Effector memory CD8-positive, alpha-beta T cell (primary cell): ENCODE data around the gene MFSD1.
"Not testable (repeated sequence)": the region's sequence is repeated elsewhere in the genome, so short reads cannot be mapped to it uniquely, and the experiment has no call there.

Source experiments
- ATAC-seq: fragments of 150-1000 bp; cut with Tn5 transposase; replicated peaks from 2 replicates; pipeline ENCODE4 v1.10.0; 2021; ENCODE audit warnings: mild to moderate bottlenecking, moderate library complexity
- DNase-seq, 3 experiments: peaks; one replicate each; pipeline ENCODE4 v3.0.0; 2021
- H3K27ac Mint-ChIP-seq, 2 donors: one replicate each; pipeline ENCODE4 v1.8.0; 2022; ENCODE audit warnings: mild to moderate bottlenecking in 2 of 2, mixed read lengths in 2 of 2, moderate library complexity in 2 of 2
- H3K27me3 Mint-ChIP-seq, 2 donors: one replicate each; pipeline ENCODE4 v1.8.0; 2022; ENCODE audit warnings: mixed read lengths in 2 of 2
- H3K36me3 Mint-ChIP-seq: one replicate; pipeline ENCODE4 v1.8.0; 2022; ENCODE audit warnings: mild to moderate bottlenecking, moderate library complexity, mixed read lengths; ENCODE audit not compliant: insufficient read depth
- H3K4me1 Mint-ChIP-seq, 2 donors: one replicate each; pipeline ENCODE4 v1.8.0; 2022; ENCODE audit warnings: low read depth in 2 of 2, mixed read lengths in 2 of 2
- H3K4me3 Mint-ChIP-seq, 2 donors: one replicate each; pipeline ENCODE4 v1.8.0; 2022; ENCODE audit warnings: mild to moderate bottlenecking in 2 of 2, mixed read lengths in 2 of 2, moderate library complexity in 2 of 2
- H3K9me3 Mint-ChIP-seq, 2 donors: one replicate each; pipeline ENCODE4 v1.8.0; 2022; ENCODE audit warnings: mixed read lengths in 2 of 2

The MFSD1 gene

GRCh38 chr3:158782283-158782989 is 19.4 kb upstream of the MFSD1 start:
- H3K27me3 Mint-ChIP-seq = no peaks in the 10 kb centered on the region

GRCh38 chr3:158783051-158783450 is 18.8 kb upstream of the MFSD1 start:
- ATAC-seq (no peak), DNase-seq (no peak)
- Mint-ChIP-seq H3K27me3 (no peaks in the 10 kb centered on the region), H3K4me1 (no peaks in the 10 kb centered on the region), H3K4me3 (no peak overlapping the region), H3K27ac (no peak overlapping the region), H3K9me3 (no peaks in the 10 kb centered on the region), H3K36me3 (no peaks in the 10 kb centered on the region)

More at GRCh38 chr3:158782283-158782989, 19.4 kb upstream of the MFSD1 start:
- Mint-ChIP-seq H3K27ac (no peak overlapping the region), H3K4me1 (no peaks in the 10 kb centered on the region), H3K36me3 (no peaks in the 10 kb centered on the region), H3K4me3 (no peak overlapping the region), H3K9me3 (no peaks in the 10 kb centered on the region)
- no peak for ATAC-seq
- DNase-seq = no peak

GRCh38 chr3:158785972-158786371 is 15.9 kb upstream of the MFSD1 start:
- ATAC-seq (no peak), DNase-seq (no peak)
- no peak overlapping the region for H3K27ac Mint-ChIP-seq
- H3K9me3 Mint-ChIP-seq = no peaks in the 10 kb centered on the region
- H3K36me3 Mint-ChIP-seq = no peaks in the 10 kb centered on the region
- H3K4me1 Mint-ChIP-seq = no peaks in the 10 kb centered on the region
- no peak overlapping the region for H3K4me3 Mint-ChIP-seq
- H3K27me3 Mint-ChIP-seq = no peaks in the 10 kb centered on the region

- H3K36me3 Mint-ChIP-seq = no peaks in the 10 kb centered on the region
- H3K4me3 Mint-ChIP-seq = no peak overlapping the region
- no peak overlapping the region for H3K27ac Mint-ChIP-seq
- ATAC-seq = no peak
- no peak for DNase-seq
- no peaks in the 10 kb centered on the region for H3K27me3 Mint-ChIP-seq
- H3K9me3 Mint-ChIP-seq = no peaks in the 10 kb centered on the region
- H3K4me1 Mint-ChIP-seq = peaks cover 2 to 4% of the 10 kb centered on the region in 2 donors
Observed at GRCh38 chr3:158788446-158788845, 13.4 kb upstream of the MFSD1 start.

- Mint-ChIP-seq H3K4me1 (peaks cover 2 to 4% of the 10 kb centered on the region in 2 donors), H3K9me3 (no peaks in the 10 kb centered on the region), H3K36me3 (no peaks in the 10 kb centered on the region), H3K4me3 (no peak overlapping the region), H3K27me3 (no peaks in the 10 kb centered on the region), H3K27ac (no peak overlapping the region)
- no peak for DNase-seq
- no peak for ATAC-seq
Observed at GRCh38 chr3:158789592-158789991, 12.3 kb upstream of the MFSD1 start.

GRCh38 chr3:158790901-158791589 is 10.8 kb upstream of the MFSD1 start:
- ATAC-seq (peak; percentile 70), DNase-seq (peak; percentile 8 to 19 (median 16))
- H3K4me1 Mint-ChIP-seq = peaks cover 2 to 4% of the 10 kb centered on the region in 2 donors
- H3K9me3 Mint-ChIP-seq = no peaks in the 10 kb centered on the region
- H3K36me3 Mint-ChIP-seq = no peaks in the 10 kb centered on the region
- peak overlapping the region; percentile 53 to 56 for H3K4me3 Mint-ChIP-seq
- H3K27ac Mint-ChIP-seq = peak overlapping the region in 1 of 2 donors; percentile 41
- H3K27me3 Mint-ChIP-seq = no peaks in the 10 kb centered on the region

- H3K27me3 Mint-ChIP-seq, DNase-seq, H3K4me3 Mint-ChIP-seq, ATAC-seq, H3K9me3 Mint-ChIP-seq, H3K36me3 Mint-ChIP-seq, H3K4me1 Mint-ChIP-seq: not testable (repeated sequence)
- H3K27ac Mint-ChIP-seq = peak overlapping the region in 1 of 2 donors; percentile 41
Observed at GRCh38 chr3:158791590-158791920, 10.3 kb upstream of the MFSD1 start.

- H3K9me3 Mint-ChIP-seq = no peaks in the 10 kb centered on the region
- no peak overlapping the region for H3K4me3 Mint-ChIP-seq
- DNase-seq = no peak
- no peak for ATAC-seq
- H3K4me1 Mint-ChIP-seq = peaks cover 2 to 4% of the 10 kb centered on the region in 2 donors
- H3K27me3 Mint-ChIP-seq = no peaks in the 10 kb centered on the region
- H3K36me3 Mint-ChIP-seq = no peaks in the 10 kb centered on the region
- H3K27ac Mint-ChIP-seq = no peak overlapping the region
Observed at GRCh38 chr3:158792709-158793108, 9.1 kb upstream of the MFSD1 start.

GRCh38 chr3:158794206-158794605 is 7.6 kb upstream of the MFSD1 start:
- no peak for ATAC-seq
- peaks cover 2 to 4% of the 10 kb centered on the region in 2 donors for H3K4me1 Mint-ChIP-seq
- no peak overlapping the region for H3K4me3 Mint-ChIP-seq
- H3K27ac Mint-ChIP-seq = no peak overlapping the region
- DNase-seq = no peak
- H3K27me3 Mint-ChIP-seq = no peaks in the 10 kb centered on the region
- no peaks in the 10 kb centered on the region for H3K9me3 Mint-ChIP-seq
- H3K36me3 Mint-ChIP-seq = no peaks in the 10 kb centered on the region

GRCh38 chr3:158794936-158795518 is 6.8 kb upstream of the MFSD1 start:
- Mint-ChIP-seq H3K4me1 (peaks cover 2 to 4% of the 10 kb centered on the region in 2 donors), H3K36me3 (no peaks in the 10 kb centered on the region), H3K4me3 (no peak overlapping the region), H3K9me3 (no peaks in the 10 kb centered on the region), H3K27me3 (no peaks in the 10 kb centered on the region), H3K27ac (no peak overlapping the region)
- ATAC-seq (peak; percentile 46), DNase-seq (no peak)

- Mint-ChIP-seq H3K27me3 (no peaks in the 10 kb centered on the region), H3K4me1 (peaks cover 15 to 27% of the 10 kb centered on the region in 2 donors), H3K27ac (peak overlapping the region; percentile 90 to 94), H3K36me3 (peaks cover 21% of the 10 kb centered on the region), H3K9me3 (no peaks in the 10 kb centered on the region), H3K4me3 (peak overlapping the region; percentile 84)
- DNase-seq (peak in 1 of 3 experiments; percentile 5), ATAC-seq (no peak)
Observed at GRCh38 chr3:158801201-158801600, 653 bp upstream of the MFSD1 start.

- Mint-ChIP-seq H3K27ac (peak overlapping the region; percentile 90 to 94), H3K36me3 (peaks cover 28% of the 10 kb centered on the region), H3K27me3 (no peaks in the 10 kb centered on the region), H3K4me3 (peak overlapping the region; percentile 84), H3K4me1 (peaks cover 15 to 31% of the 10 kb centered on the region in 2 donors), H3K9me3 (no peaks in the 10 kb centered on the region)
- DNase-seq (peak in 2 of 3 experiments; percentile 5 to 9), ATAC-seq (peak; percentile 9)
Observed at GRCh38 chr3:158802409-158803268, 785 bp downstream of the MFSD1 start.

- no peak overlapping the region for H3K4me3 Mint-ChIP-seq
- H3K4me1 Mint-ChIP-seq = peaks cover 18 to 38% of the 10 kb centered on the region in 2 donors
- H3K27me3 Mint-ChIP-seq = no peaks in the 10 kb centered on the region
- H3K9me3 Mint-ChIP-seq = no peaks in the 10 kb centered on the region
- H3K36me3 Mint-ChIP-seq = peaks cover 35% of the 10 kb centered on the region
- H3K27ac Mint-ChIP-seq = no peak overlapping the region
- no peak for ATAC-seq
- no peak for DNase-seq
Observed at GRCh38 chr3:158804441-158804840, 2.6 kb downstream of the MFSD1 start.
